ENCODE data around the gene KCTD17. TPM values are rescaled to one million over a fixed set of nuclear protein-coding genes. Genes with fewer than 3 reads are reported as not detected.

The KCTD17 gene
- total RNA-seq, 1 experiment from 2014 or later, result 13.1 TPM

DNA sequence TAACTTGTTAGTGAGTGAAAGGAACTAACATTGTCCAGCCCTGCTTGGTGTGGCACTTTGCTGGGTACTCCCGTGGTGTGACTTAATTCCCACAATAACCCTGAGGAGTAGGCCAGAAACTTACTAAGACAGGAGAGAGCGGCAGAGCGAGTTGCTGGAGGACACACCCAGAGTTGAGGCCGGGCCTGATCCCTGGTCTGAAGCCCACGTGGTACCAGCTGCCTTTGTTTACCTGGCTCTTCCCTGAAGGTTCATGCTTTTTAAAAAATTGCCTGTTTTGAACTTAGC is 31.4 kb upstream of the KCTD17 start:
- DNase-seq (ENCODE audit: low read depth), result peak; percentile 45

DNA sequence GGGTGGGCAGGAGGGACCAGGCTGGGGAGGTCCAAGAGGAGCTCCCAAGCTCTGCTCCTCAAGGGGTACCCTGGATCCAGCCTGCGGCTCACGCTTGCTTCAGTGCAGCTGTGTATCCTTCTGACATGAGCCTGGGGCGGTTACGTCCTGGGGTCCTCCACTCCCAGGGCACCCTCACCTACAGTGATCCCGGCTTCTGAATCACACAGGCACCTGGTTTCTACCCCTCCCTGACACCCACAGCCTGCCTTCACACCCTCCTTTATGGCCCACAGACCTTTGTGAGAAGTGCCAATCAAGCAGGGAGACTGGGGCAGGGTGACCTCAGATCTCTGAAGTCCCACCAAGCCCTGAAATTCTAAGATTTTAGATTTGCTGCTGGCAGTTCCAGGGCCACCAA is 30.5 kb upstream of the KCTD17 start:
- no peak for DNase-seq (ENCODE audit: low read depth)

DNA sequence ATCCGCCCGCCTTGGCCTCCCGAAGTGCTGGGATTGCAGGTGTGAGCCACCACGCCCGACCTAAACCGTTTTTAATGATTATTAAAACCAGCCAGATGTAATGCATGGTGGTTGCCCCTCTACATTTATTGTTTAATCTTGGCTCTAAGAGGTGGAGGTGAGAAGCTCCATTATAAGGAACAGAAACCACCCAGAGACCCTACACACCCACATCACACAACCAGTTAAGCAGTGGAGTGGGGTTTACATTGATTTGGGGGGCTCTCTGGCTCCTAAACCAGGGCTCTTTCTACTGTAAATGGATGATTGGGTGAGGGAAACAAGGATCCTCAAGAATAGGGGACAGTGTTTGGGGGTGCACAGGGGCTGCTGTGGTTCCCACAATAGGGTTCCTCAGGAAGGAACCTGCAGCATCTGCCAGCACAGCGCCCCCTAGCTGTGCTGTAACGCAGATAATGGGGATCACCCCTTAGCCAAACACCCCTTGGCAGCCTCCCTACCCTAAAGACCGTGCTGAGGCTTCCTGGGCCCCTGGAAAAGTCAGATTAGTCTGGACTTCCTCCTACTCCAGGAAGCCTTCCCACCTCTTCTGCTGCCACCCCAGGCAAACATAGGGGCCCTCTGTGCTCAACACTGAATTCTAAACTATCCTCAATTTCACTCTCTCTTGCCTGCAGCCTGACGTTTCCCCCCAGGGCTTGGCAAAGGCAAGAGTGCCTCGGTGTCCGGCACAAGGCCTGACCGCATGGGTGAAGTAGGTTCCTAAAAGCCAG is 29.6 kb upstream of the KCTD17 start:
- peak; percentile 28 for DNase-seq (ENCODE audit: low read depth)

DNA sequence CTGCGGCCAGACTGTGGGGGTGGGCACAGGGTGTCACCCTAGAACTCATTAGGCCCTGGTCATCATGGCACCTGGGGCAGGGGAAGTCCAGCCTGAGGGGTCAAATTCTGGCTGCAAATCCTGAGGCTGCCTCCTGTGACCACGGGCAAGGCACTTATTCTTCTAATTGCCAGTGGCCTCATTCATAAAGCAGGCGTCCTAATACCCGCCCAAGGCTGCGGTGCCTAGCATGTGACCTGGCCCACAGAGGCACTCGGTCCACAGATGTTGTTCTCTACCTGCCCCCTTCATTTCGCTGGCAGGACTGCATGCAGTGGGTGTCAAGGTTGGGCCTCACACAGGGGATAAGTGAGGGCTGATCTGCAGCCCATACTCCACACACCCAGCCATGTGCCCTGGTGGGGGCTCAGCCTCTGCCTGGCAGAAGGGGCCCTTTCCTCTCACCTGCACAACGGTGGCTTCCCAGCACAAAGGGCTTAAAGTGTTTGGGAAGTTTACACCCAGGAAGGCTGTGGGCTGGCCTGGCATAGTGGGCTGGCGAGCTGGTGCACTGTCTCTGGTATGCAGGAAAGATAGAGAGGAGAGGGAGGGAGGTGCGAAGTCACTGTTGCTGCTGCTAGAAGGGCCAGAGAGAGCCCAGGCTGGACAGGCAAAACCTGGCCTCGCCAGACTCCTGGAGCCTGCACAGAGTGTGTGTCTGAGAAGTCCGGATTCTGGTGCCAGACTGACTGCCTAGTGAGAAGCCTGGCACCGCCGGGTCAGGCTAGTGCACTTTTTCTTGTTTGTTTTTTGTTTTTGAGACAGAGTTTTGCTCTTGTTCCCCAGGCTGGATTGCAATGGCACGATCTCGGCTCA is 28.8 kb upstream of the KCTD17 start:
- DNase-seq (ENCODE audit: low read depth), result no peak

DNA sequence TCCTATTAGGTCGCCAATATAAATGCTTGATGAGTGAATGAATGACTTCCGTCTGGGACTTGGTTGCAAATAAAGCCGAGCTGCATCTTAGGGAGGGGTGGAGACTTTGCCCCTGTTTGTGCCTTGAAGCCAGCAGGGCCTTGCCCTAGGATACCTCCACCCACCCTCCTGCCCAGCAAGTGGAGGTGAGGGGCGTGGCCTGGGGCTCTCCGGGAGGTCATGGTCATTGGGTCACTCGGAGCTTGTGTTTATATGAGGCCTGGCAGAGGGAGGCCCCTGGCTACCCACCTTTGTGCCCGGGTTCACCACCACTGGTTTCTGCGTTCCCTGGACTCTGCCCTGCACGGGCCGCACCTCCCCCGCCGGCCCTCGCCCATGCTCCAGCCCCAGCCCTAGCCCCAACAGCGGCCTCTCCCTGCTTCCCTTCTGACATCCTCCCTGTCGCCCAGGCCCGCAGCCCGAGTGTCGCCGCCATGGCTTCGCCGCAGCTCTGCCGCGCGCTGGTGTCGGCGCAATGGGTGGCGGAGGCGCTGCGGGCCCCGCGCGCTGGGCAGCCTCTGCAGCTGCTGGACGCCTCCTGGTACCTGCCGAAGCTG is 27.7 kb upstream of the KCTD17 start:
- no peak for DNase-seq (ENCODE audit: low read depth)

DNA sequence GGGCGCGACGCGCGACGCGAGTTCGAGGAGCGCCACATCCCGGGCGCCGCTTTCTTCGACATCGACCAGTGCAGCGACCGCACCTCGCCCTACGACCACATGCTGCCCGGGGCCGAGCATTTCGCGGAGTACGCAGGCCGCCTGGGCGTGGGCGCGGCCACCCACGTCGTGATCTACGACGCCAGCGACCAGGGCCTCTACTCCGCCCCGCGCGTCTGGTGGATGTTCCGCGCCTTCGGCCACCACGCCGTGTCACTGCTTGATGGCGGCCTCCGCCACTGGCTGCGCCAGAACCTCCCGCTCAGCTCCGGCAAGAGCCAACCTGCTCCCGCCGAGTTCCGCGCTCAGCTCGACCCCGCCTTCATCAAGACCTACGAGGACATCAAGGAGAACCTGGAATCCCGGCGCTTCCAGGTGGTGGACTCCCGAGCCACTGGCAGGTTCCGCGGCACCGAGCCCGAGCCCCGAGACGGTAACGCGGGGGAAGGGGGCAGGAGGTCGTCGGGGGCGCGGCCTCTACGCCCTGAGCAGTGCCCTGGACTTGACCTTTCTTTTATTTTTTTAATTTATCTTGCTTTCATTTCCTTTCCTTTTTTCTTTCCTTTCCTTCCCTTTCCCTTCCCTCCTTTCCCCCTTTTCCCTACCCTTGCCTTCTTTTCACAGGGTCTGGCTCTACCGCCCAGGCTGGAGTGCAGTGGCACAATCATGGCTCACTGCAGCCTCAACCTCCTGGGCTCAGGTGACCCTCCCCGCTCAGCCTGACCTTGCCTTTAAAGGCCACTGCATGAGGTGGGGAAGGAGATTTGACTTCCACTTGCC is 27.0 kb upstream of the KCTD17 start:
- DNase-seq (ENCODE audit: low read depth), result no peak

DNA sequence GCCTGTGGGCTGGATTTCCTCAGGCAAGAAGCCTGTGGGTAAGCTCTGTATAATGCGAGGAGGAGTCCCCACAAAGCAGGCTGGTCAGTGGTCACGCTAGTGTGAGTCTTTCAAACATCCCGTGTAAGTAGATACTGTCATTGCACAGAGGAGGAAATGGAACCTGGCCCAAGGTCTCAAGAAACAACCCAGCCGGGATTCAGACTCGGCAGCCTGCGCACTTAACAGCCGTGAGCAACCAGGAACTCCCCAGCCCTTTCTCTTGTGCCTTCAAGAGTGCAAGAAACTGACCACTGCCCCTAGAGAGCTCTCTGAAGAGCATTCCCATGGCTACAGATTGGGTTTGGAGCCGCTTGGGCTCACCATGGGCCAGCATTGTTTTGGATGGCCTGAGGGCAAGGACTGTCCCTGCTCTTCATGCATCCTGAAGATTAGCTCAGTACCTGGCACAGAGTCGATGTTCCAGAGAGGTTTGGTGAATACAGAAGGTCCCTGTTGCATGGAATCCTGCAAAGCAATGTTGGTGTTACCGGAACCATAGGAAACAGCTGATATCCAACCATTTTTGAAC is 26.0 kb upstream of the KCTD17 start:
- no peak for DNase-seq (ENCODE audit: low read depth)

DNA sequence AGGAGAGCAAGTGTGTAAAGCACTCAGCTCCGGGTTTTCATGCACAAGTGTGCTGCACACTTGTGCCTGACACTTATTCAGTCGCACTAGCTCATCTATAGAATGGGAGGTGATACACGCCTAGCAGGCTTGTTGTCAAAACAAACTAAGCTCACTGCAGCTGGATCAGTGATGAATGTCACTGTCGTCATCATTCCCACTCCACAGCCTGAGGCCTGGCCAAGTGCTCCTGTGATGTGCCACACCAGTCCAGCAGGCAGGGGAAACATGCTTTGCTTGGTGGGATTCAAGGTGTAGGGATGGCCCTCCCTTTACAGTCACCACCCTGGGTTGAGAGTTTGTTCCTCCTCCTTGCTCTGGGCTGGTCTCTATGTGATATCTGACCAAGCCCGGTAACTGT is 25.2 kb upstream of the KCTD17 start:
- DNase-seq (ENCODE audit: low read depth), result no peak

DNA sequence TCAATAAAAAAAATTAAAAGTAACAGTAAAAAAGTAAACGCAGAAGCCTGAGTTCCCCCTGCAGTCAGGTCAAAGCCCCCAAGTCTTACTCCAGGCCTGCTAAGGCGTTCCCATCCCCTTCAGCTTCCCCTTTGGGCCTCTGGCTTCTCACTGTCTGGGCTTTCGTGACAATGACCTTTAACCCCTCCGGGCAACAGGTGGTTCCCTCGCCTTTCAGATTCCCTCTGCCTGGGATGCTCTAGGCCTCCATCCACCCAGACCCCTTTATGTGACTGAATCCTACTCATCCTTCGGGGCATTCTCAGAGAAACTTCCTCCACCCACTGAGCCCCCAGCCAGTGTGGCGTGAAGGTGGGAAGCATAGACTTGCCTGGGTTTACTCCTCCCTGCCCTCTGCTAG is 24.0 kb upstream of the KCTD17 start:
- no peak for DNase-seq (ENCODE audit: low read depth)

DNA sequence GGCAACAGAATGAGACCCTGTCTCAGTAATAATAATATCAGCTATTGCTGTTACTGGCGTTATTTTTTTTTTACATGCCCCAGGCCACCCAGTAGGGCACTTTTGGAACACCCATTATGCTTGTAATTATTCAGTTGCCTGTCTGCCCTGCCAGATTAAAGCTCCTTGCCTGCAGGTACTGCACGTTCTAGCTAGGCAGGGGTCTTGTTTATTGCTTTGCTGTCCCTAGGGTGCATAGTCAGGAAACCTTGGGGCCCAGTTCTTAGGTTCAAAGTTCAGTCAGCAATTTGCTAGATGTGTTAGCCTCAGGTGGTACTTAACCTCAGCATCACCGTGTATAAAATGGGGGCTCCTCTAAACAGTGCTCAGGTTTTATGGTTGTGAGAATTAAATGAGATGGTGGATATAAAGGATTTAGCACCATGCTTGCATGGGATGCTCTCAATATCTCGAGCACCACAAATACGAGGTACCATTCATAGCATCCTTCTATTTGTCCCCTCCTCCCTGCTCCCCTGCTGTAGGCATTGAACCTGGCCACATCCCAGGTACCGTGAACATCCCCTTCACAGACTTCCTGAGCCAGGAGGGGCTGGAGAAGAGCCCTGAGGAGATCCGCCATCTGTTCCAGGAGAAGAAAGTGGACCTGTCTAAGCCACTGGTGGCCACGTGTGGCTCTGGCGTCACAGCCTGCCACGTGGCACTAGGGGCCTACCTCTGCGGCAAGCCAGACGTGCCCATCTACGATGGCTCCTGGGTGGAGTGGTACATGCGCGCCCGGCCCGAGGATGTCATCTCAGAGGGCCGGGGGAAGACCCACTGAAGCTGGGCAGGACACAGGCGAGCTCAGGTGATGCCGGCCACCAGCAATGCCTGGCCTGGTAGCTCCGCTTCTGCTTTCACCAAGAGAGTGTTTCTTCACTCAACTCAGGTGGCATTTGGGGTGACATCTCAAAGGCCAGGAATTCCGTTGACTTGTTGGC is 22.6 kb upstream of the KCTD17 start:
- DNase-seq (ENCODE audit: low read depth), result no peak

DNA sequence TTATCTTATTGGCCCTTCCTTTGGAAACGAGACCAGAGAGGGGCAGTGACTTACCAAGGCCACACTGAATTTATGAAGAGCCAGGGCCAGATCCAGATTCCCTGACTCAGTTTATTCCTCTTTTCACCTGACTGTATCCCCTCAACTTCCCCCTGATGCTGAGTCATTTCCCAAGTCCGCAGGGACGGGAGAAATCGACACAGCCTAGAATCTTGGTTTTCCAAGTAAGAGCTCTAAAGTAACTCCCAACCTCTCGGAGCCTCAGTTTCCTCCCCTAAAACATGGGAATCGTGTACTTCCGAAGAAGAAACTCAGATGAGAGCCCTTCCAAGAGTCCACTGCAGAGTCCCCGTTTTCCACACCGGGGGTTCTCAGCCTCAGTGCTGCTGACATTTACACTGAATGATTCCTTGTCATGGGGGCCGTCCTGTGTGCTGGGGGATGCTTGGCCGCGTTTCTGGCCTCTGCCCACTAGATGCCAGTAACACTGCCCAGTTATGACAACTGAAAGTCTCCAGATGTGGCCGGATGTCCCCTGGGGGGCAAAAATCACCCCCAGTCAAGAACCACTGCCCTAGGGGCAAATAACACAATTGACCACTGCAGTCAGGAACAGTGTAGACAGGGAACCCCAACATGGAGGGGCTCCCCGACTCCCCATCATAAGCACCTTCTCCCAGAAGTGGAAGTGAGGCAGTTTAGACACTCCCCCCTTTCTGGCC is 20.8 kb upstream of the KCTD17 start:
- no peak for DNase-seq (ENCODE audit: low read depth)

DNA sequence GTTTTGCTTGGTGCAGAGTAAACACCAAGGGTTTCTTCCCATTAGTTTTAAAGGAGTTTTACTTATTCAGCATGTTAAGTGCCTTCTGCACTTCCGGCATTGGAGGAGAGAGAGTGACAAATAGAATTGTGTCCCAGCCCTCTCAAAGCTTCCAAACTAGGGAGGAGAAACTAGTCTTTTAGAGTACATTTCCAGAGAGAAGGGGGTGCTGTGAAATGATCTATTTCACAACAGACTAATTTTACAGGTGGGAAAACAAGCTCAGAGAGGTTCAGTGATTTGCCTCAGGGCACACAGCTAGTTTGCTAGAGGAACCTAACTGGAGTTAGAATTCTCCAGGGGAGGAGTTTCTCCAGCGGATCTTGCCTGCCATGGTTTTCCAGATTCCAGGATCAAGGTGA is 19.4 kb upstream of the KCTD17 start:
- DNase-seq (ENCODE audit: low read depth), result no peak

DNA sequence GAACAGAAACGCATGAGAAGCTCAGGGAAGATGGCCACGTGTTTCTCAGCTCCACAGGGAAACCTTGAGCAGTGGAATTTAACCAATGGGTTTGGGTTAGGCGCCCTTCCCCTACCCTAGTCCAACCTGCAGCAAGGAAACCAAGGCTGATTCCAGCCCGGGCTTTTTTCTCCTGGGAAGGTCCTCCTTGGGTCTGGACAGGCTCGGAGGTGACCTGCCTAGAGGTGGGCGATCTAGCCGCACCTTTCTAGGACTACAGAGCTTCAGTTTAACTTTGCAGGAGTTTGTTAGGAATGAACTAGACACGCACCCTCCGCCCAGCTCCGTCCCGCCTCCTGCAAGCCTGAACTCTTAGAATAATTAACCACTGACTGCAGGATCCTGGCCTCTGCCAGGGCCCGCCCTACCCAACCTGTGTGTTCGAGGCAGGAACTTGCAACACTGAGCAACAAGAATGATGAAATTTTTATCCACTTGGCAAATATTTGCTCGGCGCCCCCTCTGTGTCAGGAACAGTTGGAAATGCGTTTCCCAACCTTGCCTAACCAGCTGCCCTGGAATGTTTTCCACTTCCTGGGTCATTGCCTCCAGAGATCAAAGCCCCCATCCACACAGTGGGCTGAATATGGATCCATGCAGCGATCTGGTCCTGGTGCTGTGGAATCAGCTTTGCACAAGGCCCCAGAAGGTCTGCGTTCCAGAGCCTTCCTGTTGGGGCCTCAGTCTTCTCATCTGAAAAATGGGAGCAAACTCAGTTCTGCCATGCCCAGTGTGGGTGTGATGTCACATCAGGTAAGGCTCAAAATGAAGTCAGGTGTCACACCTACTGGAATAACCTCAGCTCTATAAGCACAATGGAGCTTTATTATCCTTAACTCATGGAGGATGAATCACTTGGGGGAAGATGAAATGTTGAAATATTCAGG is 18.7 kb upstream of the KCTD17 start:
- DNase-seq (ENCODE audit: low read depth), result no peak

DNA sequence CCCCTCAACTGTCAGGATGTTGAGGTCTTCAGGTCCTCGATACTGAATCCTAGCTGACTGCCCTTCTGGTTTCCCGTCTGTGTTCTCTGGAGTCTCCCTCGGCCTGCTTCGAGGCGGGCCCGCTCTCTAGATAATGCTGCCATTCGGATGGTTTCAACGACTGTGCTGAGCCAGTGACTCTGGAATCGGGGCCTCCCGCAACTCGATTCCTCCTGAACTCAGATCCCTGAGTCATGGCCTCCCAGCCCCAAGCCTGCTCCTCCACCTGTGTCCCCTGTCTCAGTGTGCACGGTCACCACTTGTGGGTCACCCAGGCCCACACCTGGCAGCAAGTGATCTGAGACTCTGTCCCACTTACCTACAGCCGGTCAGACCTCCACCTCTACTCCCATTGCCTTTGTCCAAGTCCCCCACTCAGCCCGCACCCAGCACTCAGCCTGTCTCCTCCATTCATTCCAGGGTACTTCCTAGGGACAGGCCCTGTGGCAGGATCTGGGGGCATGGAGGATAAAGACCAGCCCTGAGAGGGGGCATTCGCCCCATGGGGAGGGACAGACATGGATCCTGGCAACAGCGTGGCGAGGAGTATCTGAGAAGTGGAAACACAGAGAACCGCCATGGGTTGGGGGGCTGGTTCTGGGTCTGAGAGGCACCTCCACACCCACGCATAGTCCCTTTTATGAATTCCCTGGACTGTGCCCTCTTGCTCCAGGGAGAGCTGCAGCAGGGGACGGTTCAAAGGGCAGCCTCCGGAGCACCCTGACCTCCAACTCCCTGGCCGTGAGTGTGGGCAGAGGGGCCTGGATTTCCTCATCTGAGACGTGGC is 17.7 kb upstream of the KCTD17 start:
- no peak for DNase-seq (ENCODE audit: low read depth)

DNA sequence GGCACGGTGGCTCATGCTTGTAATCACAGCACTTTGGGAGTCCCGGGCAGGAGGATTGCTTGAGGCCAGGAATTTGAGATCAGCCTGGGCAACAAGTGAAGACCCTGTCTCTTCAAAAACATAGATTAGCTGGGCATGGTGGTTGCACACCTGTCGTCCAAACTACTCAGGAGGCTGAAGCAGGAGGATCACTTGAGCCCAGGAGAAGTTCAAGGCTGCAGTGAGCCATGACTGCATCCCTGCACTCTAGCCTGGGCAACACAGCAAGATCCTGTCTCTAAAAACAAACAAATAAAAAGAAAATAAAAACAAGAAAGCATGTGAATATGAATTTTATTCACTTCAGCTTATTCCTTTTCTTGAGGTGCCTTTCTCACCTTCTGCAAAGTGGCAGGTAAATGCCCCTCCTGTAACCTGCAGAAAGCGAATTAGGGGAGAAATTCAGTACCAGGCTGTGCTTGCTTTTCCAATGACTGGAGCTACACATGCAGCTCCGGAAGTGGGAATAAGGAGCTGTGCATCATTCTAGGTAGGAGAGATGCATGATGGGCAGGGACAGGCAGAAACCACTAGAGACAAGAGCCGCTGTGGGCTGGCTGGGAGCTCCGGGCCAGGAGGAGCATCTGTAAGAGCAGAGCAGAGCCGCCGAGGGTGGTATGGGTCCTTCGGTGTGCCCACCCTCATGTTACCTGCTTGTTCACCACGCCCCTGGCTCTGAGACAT is 14.7 kb upstream of the KCTD17 start:
- DNase-seq (ENCODE audit: low read depth), result no peak

DNA sequence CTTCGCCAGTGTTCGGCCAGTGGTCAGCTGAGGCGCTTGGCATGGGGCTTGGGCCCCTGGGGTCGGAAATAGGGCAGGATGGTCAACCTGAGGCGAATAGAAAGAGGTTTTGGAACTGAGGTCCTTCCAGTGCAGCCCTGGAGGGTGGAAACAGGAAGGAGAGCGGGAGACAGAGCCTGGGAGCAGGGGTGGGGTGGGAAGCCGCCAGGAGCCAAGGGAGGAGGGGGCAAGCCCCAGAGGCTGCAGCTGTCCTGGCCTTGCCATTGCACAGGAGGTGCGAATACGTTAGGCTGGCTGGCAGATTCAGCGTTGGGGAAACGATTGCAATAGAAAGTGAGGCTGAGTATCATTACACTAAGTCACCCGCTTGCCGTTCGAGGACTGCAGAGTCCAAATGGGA is 13.9 kb upstream of the KCTD17 start:
- DNase-seq (ENCODE audit: low read depth), result no peak

DNA sequence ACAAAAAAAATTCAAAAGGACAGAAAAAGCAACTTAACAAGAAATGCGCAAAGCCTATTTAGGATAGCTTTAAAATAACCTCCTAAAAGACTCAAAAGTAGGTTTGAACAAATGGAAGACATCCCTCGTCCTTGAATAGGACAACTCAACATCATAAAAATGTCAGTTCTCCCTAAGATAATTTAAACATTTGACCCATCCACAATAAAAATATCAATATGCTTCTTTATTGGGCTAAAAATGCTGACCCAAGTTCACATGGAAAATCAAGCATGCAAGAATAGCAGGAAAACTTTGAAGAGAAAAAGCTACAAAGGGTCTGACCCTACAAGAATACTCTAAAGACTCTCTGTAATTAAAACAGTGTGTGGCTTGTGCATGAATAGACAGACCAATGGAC is 12.1 kb upstream of the KCTD17 start:
- no peak for DNase-seq (ENCODE audit: low read depth)
